ENCODE data around the gene UBN1.
"Not testable (repeated sequence)": the region's sequence is repeated elsewhere in the genome, so short reads cannot be mapped to it uniquely, and the experiment has no call there.

UBN1 gene

GRCh38 chr16:4893103-4893862 is 46.0 kb downstream of the UBN1 start:
- peaks cover 16% of the 10 kb centered on the region for H4K20me1 ChIP-seq (ENCODE audit: insufficient read depth, low read length)
- H3K4me1 ChIP-seq (ENCODE audit: insufficient read depth, low read length), result no peaks in the 10 kb centered on the region
- no peak overlapping the region for H3K4me3 ChIP-seq (ENCODE audit: low read depth in 1 of 2, low read length in 2 of 2)
- H3K9me3 ChIP-seq (ENCODE audit: insufficient read depth, low read length, severe bottlenecking), result no peaks in the 10 kb centered on the region
- H3K36me3 ChIP-seq (ENCODE audit: insufficient read depth, low read length), result no peaks in the 10 kb centered on the region
- ATAC-seq (ENCODE audit: insufficient read depth, low read depth) (no peak), DNase-seq (no peak)
- no peaks in the 10 kb centered on the region for H3K27me3 ChIP-seq (ENCODE audit: insufficient read depth, low read length, poor library complexity)
- no peak overlapping the region for H3K27ac ChIP-seq (ENCODE audit: low read length)
- no peak overlapping the region for H3K9ac ChIP-seq (ENCODE audit: low read depth, low read length)
- H2AFZ ChIP-seq (ENCODE audit: low read depth, low read length), result no peak overlapping the region
- TF ChIP-seq EZH2 (IDR thresholded peaks at IDR 0.05; ENCODE audit: borderline replicate concordance, low read depth, low read length, severe bottlenecking) (no peak), CTCF (IDR thresholded peaks at IDR 0.05; ENCODE audit: borderline replicate concordance, extremely low read depth, low read length, poor library complexity, severe bottlenecking) (no peak)
- no peak overlapping the region for H3K4me2 ChIP-seq (ENCODE audit: insufficient read depth, low read length)
- H3K79me2 ChIP-seq (ENCODE audit: insufficient read depth, low read length), result no peaks in the 10 kb centered on the region

- no peaks in the 10 kb centered on the region for H3K4me1 ChIP-seq (ENCODE audit: insufficient read depth, low read length)
- H3K4me2 ChIP-seq (ENCODE audit: insufficient read depth, low read length), result no peak overlapping the region
- H4K20me1 ChIP-seq (ENCODE audit: insufficient read depth, low read length), result peaks cover 13% of the 10 kb centered on the region; the same call in 1 of the 2 replicates
- H3K36me3 ChIP-seq (ENCODE audit: insufficient read depth, low read length), result no peaks in the 10 kb centered on the region
- H3K4me3 ChIP-seq (ENCODE audit: low read depth in 1 of 2, low read length in 2 of 2), result no peak overlapping the region
- DNase-seq, result no peak
- ATAC-seq (ENCODE audit: insufficient read depth, low read depth), result peak; percentile 49; the same call in 1 of the 3 replicates
- H3K27ac ChIP-seq (ENCODE audit: low read length), result no peak overlapping the region
- no peak overlapping the region for H3K9ac ChIP-seq (ENCODE audit: low read depth, low read length)
- no peaks in the 10 kb centered on the region for H3K9me3 ChIP-seq (ENCODE audit: insufficient read depth, low read length, severe bottlenecking)
- H2AFZ ChIP-seq (ENCODE audit: low read depth, low read length), result no peak overlapping the region
- TF ChIP-seq CTCF (IDR thresholded peaks at IDR 0.05; ENCODE audit: borderline replicate concordance, extremely low read depth, low read length, poor library complexity, severe bottlenecking) (no peak), EZH2 (IDR thresholded peaks at IDR 0.05; ENCODE audit: borderline replicate concordance, low read depth, low read length, severe bottlenecking) (no peak)
- H3K79me2 ChIP-seq (ENCODE audit: insufficient read depth, low read length), result no peaks in the 10 kb centered on the region
- H3K27me3 ChIP-seq (ENCODE audit: insufficient read depth, low read length, poor library complexity), result no peaks in the 10 kb centered on the region
Observed at GRCh38 chr16:4894276-4895150, 47.2 kb downstream of the UBN1 start.

- no peak for TF ChIP-seq EZH2 (IDR thresholded peaks at IDR 0.05; ENCODE audit: borderline replicate concordance, low read depth, low read length, severe bottlenecking)
- no peak for TF ChIP-seq CTCF (IDR thresholded peaks at IDR 0.05; ENCODE audit: borderline replicate concordance, extremely low read depth, low read length, poor library complexity, severe bottlenecking)
- Histone ChIP-seq H3K4me3 (ENCODE audit: low read depth in 1 of 2, low read length in 2 of 2) (no peak overlapping the region), H3K9ac (ENCODE audit: low read depth, low read length) (no peak overlapping the region)
Observed at GRCh38 chr16:4895366-4895765, 48.1 kb downstream of the UBN1 start.

GRCh38 chr16:4896761-4897160 is 49.5 kb downstream of the UBN1 start:
- H4K20me1 ChIP-seq (ENCODE audit: insufficient read depth, low read length); DNase-seq; H2AFZ ChIP-seq (ENCODE audit: low read depth, low read length); H3K4me1 ChIP-seq (ENCODE audit: insufficient read depth, low read length); H3K27ac ChIP-seq (ENCODE audit: low read length); ATAC-seq (ENCODE audit: insufficient read depth, low read depth); H3K36me3 ChIP-seq (ENCODE audit: insufficient read depth, low read length); H3K79me2 ChIP-seq (ENCODE audit: insufficient read depth, low read length); H3K27me3 ChIP-seq (ENCODE audit: insufficient read depth, low read length, poor library complexity); H3K9me3 ChIP-seq (ENCODE audit: insufficient read depth, low read length, severe bottlenecking); H3K9ac ChIP-seq (ENCODE audit: low read depth, low read length); H3K4me2 ChIP-seq (ENCODE audit: insufficient read depth, low read length); H3K4me3 ChIP-seq (ENCODE audit: low read depth in 1 of 2, low read length in 2 of 2): not testable (repeated sequence)

More at GRCh38 chr16:4895366-4895765, 48.1 kb downstream of the UBN1 start:
- Histone ChIP-seq H3K4me2 (ENCODE audit: insufficient read depth, low read length) (no peak overlapping the region), H3K27ac (ENCODE audit: low read length) (no peak overlapping the region), H3K79me2 (ENCODE audit: insufficient read depth, low read length) (no peaks in the 10 kb centered on the region), H3K9me3 (ENCODE audit: insufficient read depth, low read length, severe bottlenecking) (no peaks in the 10 kb centered on the region), H3K36me3 (ENCODE audit: insufficient read depth, low read length) (no peaks in the 10 kb centered on the region), H2AFZ (ENCODE audit: low read depth, low read length) (no peak overlapping the region), H3K4me1 (ENCODE audit: insufficient read depth, low read length) (no peaks in the 10 kb centered on the region), H4K20me1 (ENCODE audit: insufficient read depth, low read length) (peaks cover 9% of the 10 kb centered on the region; the same call in 1 of the 2 replicates), H3K27me3 (ENCODE audit: insufficient read depth, low read length, poor library complexity) (no peaks in the 10 kb centered on the region)
- DNase-seq (no peak), ATAC-seq (ENCODE audit: insufficient read depth, low read depth) (no peak)

Data from DND-41 (cell line).